PC-3 (cell line): Measurements from ENCODE around the gene TAF3. TPM values are rescaled to one million over a fixed set of nuclear protein-coding genes. Genes with fewer than 3 reads are reported as not detected.

Experiments
- ATAC-seq: fragments of 200-7000 bp; cut with Tn5 transposase; 2 replicates; pipeline ENCODE4 v1.9.1; 2020; ENCODE audit warnings: mild to moderate bottlenecking, moderate library complexity
- BruUV-seq: library from RNA; stranded (reverse); fragments of 400-500 nt; replicated peaks from 2 replicates; lab custom pipeline; 2021; lab: Mats Ljungman, UMichigan
- CTCF ChIA-PET: fragments of 300-600 bp; sonication (Branson Sonifier 250); formaldehyde crosslinking; loops from one replicate; lab custom pipeline; 2022; ENCODE audit warnings: antibody characterized with exemption; lab: Charles Lee
- POLR2A ChIA-PET: fragments of 300-600 bp; sonication (Branson Sonifier 250); formaldehyde crosslinking; loops from one replicate; lab custom pipeline; 2022; ENCODE audit warnings: antibody characterized with exemption; ENCODE audit not compliant: unreplicated experiment; lab: Charles Lee
- DNase-seq: peaks from one replicate; pipeline ENCODE4 v3.0.0-alpha.2; 2015
- H2AFZ ChIP-seq: fragments of 300-600 bp; sonication (generic); 2 replicates; pipeline ENCODE4 v1.6.0; 2016; ENCODE audit warnings: antibody characterized with exemption, low read length
- H3F3A ChIP-seq: fragments of 300-600 bp; sonication (generic); one replicate; pipeline ENCODE4 v1.6.0; 2017; ENCODE audit warnings: antibody characterized with exemption, low read length, control low read depth, mild to moderate bottlenecking; ENCODE audit not compliant: unreplicated experiment
- H3K27ac ChIP-seq: fragments of 300-600 bp; sonication (generic); 2 replicates; pipeline ENCODE4 v1.5.1; 2016; ENCODE audit warnings: mild to moderate bottlenecking, low read length
- H3K27me3 ChIP-seq: fragments of 300-600 bp; sonication (generic); 2 replicates; pipeline ENCODE4 v1.6.1; 2016; ENCODE audit warnings: low read length, mixed read lengths
- H3K36me3 ChIP-seq: fragments of 300-600 bp; sonication (generic); 2 replicates; pipeline ENCODE4 v1.6.1; 2016; ENCODE audit warnings: low read depth, mixed run types, low read length, mixed read lengths
- H3K4me1 ChIP-seq: fragments of 300-600 bp; sonication (generic); 2 replicates; pipeline ENCODE4 v1.5.1; 2016; ENCODE audit warnings: low read length; ENCODE audit not compliant: insufficient read depth
- H3K4me2 ChIP-seq: fragments of 300-600 bp; sonication (generic); 2 replicates; pipeline ENCODE4 v1.6.0; 2016; ENCODE audit warnings: low read length
- H3K4me3 ChIP-seq: fragments of 300-600 bp; sonication (generic); 2 replicates; pipeline ENCODE4 v1.5.1; 2016; ENCODE audit warnings: mild to moderate bottlenecking, low read length, mixed read lengths
- H3K79me2 ChIP-seq: fragments of 300-600 bp; sonication (generic); 2 replicates; pipeline ENCODE4 v1.6.1; 2017; ENCODE audit warnings: low read length, mixed read lengths
- H3K9ac ChIP-seq: fragments of 300-600 bp; sonication (generic); 2 replicates; pipeline ENCODE4 v1.6.0; 2016; ENCODE audit warnings: mild to moderate bottlenecking, low read length
- H3K9me2 ChIP-seq: fragments of 300-600 bp; sonication (generic); replicated peaks from 2 replicates; pipeline ENCODE4 v1.6.1; 2016; ENCODE audit warnings: mixed run types, low read length, mixed read lengths
- H3K9me3 ChIP-seq: fragments of 300-600 bp; sonication (generic); 2 replicates; pipeline ENCODE4 v1.6.1; 2016; ENCODE audit warnings: low read length, mixed read lengths
- H4K20me1 ChIP-seq: fragments of 300-600 bp; sonication (generic); 2 replicates; pipeline ENCODE4 v1.6.1; 2016; ENCODE audit warnings: low read length, mixed read lengths
- CTCF ChIP-seq: fragments of 300-600 bp; sonication (generic); conservative IDR thresholded peaks from 2 replicates; pipeline ENCODE4 v1.5.1; 2017; ENCODE audit warnings: antibody characterized with exemption, low read depth, mild to moderate bottlenecking, low read length
- EZH2 ChIP-seq: fragments of 300-600 bp; sonication (generic); IDR thresholded peaks from one replicate; pipeline ENCODE4 v1.6.1; 2017; ENCODE audit warnings: antibody characterized with exemption, mild to moderate bottlenecking, low read length; ENCODE audit not compliant: unreplicated experiment
- EZH2phosphoT487 ChIP-seq: fragments of 300-600 bp; sonication (generic); IDR thresholded peaks from 2 replicates; pipeline ENCODE4 v1.6.1; 2018; ENCODE audit warnings: mild to moderate bottlenecking, antibody characterized with exemption, low read length, borderline replicate concordance
- intact Hi-C: fragments of 100-400 bp; cut with micrococcal nuclease; formaldehyde crosslinking; loops from 2 replicates; pipeline ENCODE4 v1.9.0; 2023
- total RNA-seq: library from RNA; depleted of rRNA; stranded (reverse); fragments of >200 nt; gene quantifications from 2 replicates; pipeline ENCODE4 v1.2.3, GENCODE V29; 2014

The TAF3 gene
- total RNA-seq, 1 experiment from 2014 or later: 2.0 TPM

GRCh38 chr10:7903851-7904250 is 85.5 kb downstream of the TAF3 start:
- no peak overlapping the region for H3K9ac ChIP-seq
- no peak overlapping the region for H3K4me2 ChIP-seq
- no peaks in the 10 kb centered on the region for H3K4me1 ChIP-seq
- H3F3A ChIP-seq: no peaks in the 10 kb centered on the region
- no peak overlapping the region for H3K4me3 ChIP-seq
- ChIA-PET CTCF (no interaction called here), POLR2A (no interaction called here)
- TF ChIP-seq CTCF (no peak), EZH2phosphoT487 (no peak), EZH2 (no peak)
- DNase-seq (no peak), ATAC-seq (no peak)
- H3K9me3 ChIP-seq: no peaks in the 10 kb centered on the region
- no peaks in the 10 kb centered on the region for H3K9me2 ChIP-seq
- H4K20me1 ChIP-seq: no peaks in the 10 kb centered on the region
- H2AFZ ChIP-seq: no peak overlapping the region
- BruUV-seq: no TSS peak
- H3K27ac ChIP-seq: no peak overlapping the region
- no peaks in the 10 kb centered on the region for H3K36me3 ChIP-seq
- H3K27me3 ChIP-seq: no peaks in the 10 kb centered on the region
- intact Hi-C loops: no loop called here
- no peaks in the 10 kb centered on the region for H3K79me2 ChIP-seq

DNA sequence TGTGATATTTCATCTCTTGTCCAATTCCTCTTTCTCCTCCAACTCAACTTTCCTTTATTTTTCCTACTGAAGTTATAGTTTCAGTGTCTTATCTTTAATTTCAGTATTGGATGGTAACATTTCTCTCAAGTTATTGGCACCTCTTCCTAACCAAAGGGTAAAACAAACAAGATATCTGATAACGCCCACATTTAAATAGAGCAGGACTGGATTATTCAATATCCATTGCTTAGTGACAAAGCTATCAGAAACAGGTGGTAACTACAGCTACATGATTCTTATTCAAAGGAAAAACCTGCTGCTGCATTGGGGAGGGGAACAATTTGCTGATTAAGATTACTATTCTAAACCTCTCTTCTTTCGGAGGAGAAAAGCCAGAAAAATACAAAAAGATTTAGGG is 87.8 kb downstream of the TAF3 start:
- Histone ChIP-seq H3K27ac (no peak overlapping the region), H3K4me2 (no peak overlapping the region), H3K9me3 (no peaks in the 10 kb centered on the region), H3K79me2 (no peaks in the 10 kb centered on the region), H3K4me1 (no peaks in the 10 kb centered on the region), H2AFZ (no peak overlapping the region), H3K36me3 (no peaks in the 10 kb centered on the region), H3K4me3 (no peak overlapping the region), H3K9ac (no peak overlapping the region), H4K20me1 (no peaks in the 10 kb centered on the region), H3K27me3 (no peaks in the 10 kb centered on the region), H3F3A (no peaks in the 10 kb centered on the region), H3K9me2 (no peaks in the 10 kb centered on the region)
- intact Hi-C loops: no loop called here
- DNase-seq (no peak), ATAC-seq (no peak)
- TF ChIP-seq EZH2phosphoT487: no peak
- no peak for TF ChIP-seq EZH2
- no peak for TF ChIP-seq CTCF
- ChIA-PET CTCF (no interaction called here), POLR2A (no interaction called here)
- no TSS peak for BruUV-seq

- Histone ChIP-seq H3K27me3 (no peaks in the 10 kb centered on the region), H3K9me3 (no peaks in the 10 kb centered on the region), H3K27ac (no peak overlapping the region), H3K4me3 (no peak overlapping the region), H3F3A (no peaks in the 10 kb centered on the region), H4K20me1 (no peaks in the 10 kb centered on the region), H2AFZ (no peak overlapping the region), H3K4me2 (no peak overlapping the region), H3K9me2 (no peaks in the 10 kb centered on the region), H3K36me3 (no peaks in the 10 kb centered on the region), H3K9ac (no peak overlapping the region), H3K79me2 (no peaks in the 10 kb centered on the region), H3K4me1 (no peaks in the 10 kb centered on the region)
- TF ChIP-seq EZH2 (no peak), EZH2phosphoT487 (no peak), CTCF (no peak)
- POLR2A ChIA-PET: interaction anchor here (0.7 kb wide), 1 partner anchor 98 kb away, joined by 4 read pairs; no protein-coding TSS in a partner anchor
- CTCF ChIA-PET: no interaction called here
- intact Hi-C loops: no loop called here
- BruUV-seq: no TSS peak
- ATAC-seq (peak; percentile 24), DNase-seq (peak; percentile 13)
These were observed 90.4 kb downstream of the TAF3 start for GRCh38 chr10:7908541-7909210.
